ENCODE results near the gene PRPF38A. TPM values are rescaled to one million over a fixed set of nuclear protein-coding genes. Genes with fewer than 3 reads are reported as not detected.
"Not testable (repeated sequence)": the region's sequence is repeated elsewhere in the genome, so short reads cannot be mapped to it uniquely, and the experiment has no call there.

PRPF38A gene
- total and polyA plus RNA-seq, 4 donors, result 13.6 to 37.9 (median 27.6) TPM

- Histone ChIP-seq H3K36me3 (ENCODE audit: control insufficient read depth in 4 of 4, insufficient read depth in 4 of 4, low read length in 4 of 4) (peaks cover 0 to 8% (median 5%) of the 10 kb centered on the region in 4 donors), H3K4me1 (ENCODE audit: control insufficient read depth in 5 of 5, insufficient read depth in 5 of 5, low read length in 5 of 5) (peaks cover 0 to 15% (median 5%) of the 10 kb centered on the region in 5 donors), H3K4me3 (no peak overlapping the region), H3K27me3 (ENCODE audit: control insufficient read depth in 3 of 3, insufficient read depth in 3 of 3, low read length in 2 of 3) (peaks cover 0 to 6% (median 0%) of the 10 kb centered on the region in 3 donors), H3K9ac (ENCODE audit: insufficient read depth in 1 of 2, low read length in 2 of 2) (no peak overlapping the region), H3K27ac (ENCODE audit: low read depth in 1 of 2, low read length in 1 of 2) (no peak overlapping the region), H3K9me3 (ENCODE audit: control insufficient read depth in 4 of 4, insufficient read depth in 3 of 4, low read length in 3 of 4) (no peaks in the 10 kb centered on the region)
- no peak for DNase-seq
- WGBS, 2 donors, result 91 to 96% methylated on average over 5 of the region's 5 CpGs
- TF ChIP-seq CTCF (IDR thresholded peaks at IDR 0.05; ENCODE audit: control extremely low read depth, extremely low read depth), result no peak
- no peak for ATAC-seq (ENCODE audit: insufficient read depth, low FRiP score)
These were observed 37.1 kb upstream of the PRPF38A start for GRCh38 chr1:52367272-52367671.

GRCh38 chr1:52368383-52369172, 35.8 kb upstream of the PRPF38A start:
- Histone ChIP-seq H3K27ac (ENCODE audit: low read depth in 1 of 2, low read length in 1 of 2) (peak overlapping the region in 1 of 2 donors; percentile 44), H3K4me3 (peak overlapping the region; percentile 44), H3K9me3 (ENCODE audit: control insufficient read depth in 4 of 4, insufficient read depth in 3 of 4, low read length in 3 of 4) (no peaks in the 10 kb centered on the region), H3K4me1 (ENCODE audit: control insufficient read depth in 5 of 5, insufficient read depth in 5 of 5, low read length in 5 of 5) (peaks cover 0 to 15% (median 5%) of the 10 kb centered on the region in 5 donors), H3K9ac (ENCODE audit: insufficient read depth in 1 of 2, low read length in 2 of 2) (peak overlapping the region in 1 of 2 donors; percentile 20), H3K27me3 (ENCODE audit: control insufficient read depth in 3 of 3, insufficient read depth in 3 of 3, low read length in 2 of 3) (peaks cover 0 to 6% (median 0%) of the 10 kb centered on the region in 3 donors), H3K36me3 (ENCODE audit: control insufficient read depth in 4 of 4, insufficient read depth in 4 of 4, low read length in 4 of 4) (peaks cover 0 to 4% (median 2%) of the 10 kb centered on the region in 4 donors)
- WGBS, 2 donors, result 8 to 9% methylated on average over 44 to 51 of the region's 51 CpGs
- TF ChIP-seq CTCF (IDR thresholded peaks at IDR 0.05; ENCODE audit: control extremely low read depth, extremely low read depth), result no peak
- no peak for ATAC-seq (ENCODE audit: insufficient read depth, low FRiP score)
- peak; percentile 42 to 64 (median 57) for DNase-seq

GRCh38 chr1:52369851-52370250, 34.6 kb upstream of the PRPF38A start:
- WGBS, 2 donors, result 82 to 87% methylated on average over 1 of the region's 1 CpG
- not testable (repeated sequence) for ATAC-seq (ENCODE audit: insufficient read depth, low FRiP score)

GRCh38 chr1:52385376-52385775, 19.0 kb upstream of the PRPF38A start:
- WGBS, 2 donors, result 97 to 98% methylated on average over 3 of the region's 3 CpGs
- Histone ChIP-seq H3K27ac (ENCODE audit: low read depth in 1 of 2, low read length in 1 of 2) (no peak overlapping the region), H3K4me3 (no peak overlapping the region), H3K9me3 (ENCODE audit: control insufficient read depth in 4 of 4, insufficient read depth in 3 of 4, low read length in 3 of 4) (no peaks in the 10 kb centered on the region), H3K27me3 (ENCODE audit: control insufficient read depth in 3 of 3, insufficient read depth in 3 of 3, low read length in 2 of 3) (no peaks in the 10 kb centered on the region), H3K9ac (ENCODE audit: insufficient read depth in 1 of 2, low read length in 2 of 2) (no peak overlapping the region), H3K4me1 (ENCODE audit: control insufficient read depth in 5 of 5, insufficient read depth in 5 of 5, low read length in 5 of 5) (no peaks in the 10 kb centered on the region), H3K36me3 (ENCODE audit: control insufficient read depth in 4 of 4, insufficient read depth in 4 of 4, low read length in 4 of 4) (peaks cover 0 to 11% (median 4%) of the 10 kb centered on the region in 4 donors)
- ATAC-seq (ENCODE audit: insufficient read depth, low FRiP score) (no peak), DNase-seq (no peak)
- no peak for TF ChIP-seq CTCF (IDR thresholded peaks at IDR 0.05; ENCODE audit: control extremely low read depth, extremely low read depth)

More at GRCh38 chr1:52369851-52370250, 34.6 kb upstream of the PRPF38A start:
- H3K9me3 ChIP-seq (ENCODE audit: control insufficient read depth in 4 of 4, insufficient read depth in 3 of 4, low read length in 3 of 4); H3K27ac ChIP-seq (ENCODE audit: low read depth in 1 of 2, low read length in 1 of 2); H3K9ac ChIP-seq (ENCODE audit: insufficient read depth in 1 of 2, low read length in 2 of 2); H3K36me3 ChIP-seq (ENCODE audit: control insufficient read depth in 4 of 4, insufficient read depth in 4 of 4, low read length in 4 of 4); H3K4me3 ChIP-seq; DNase-seq; H3K27me3 ChIP-seq (ENCODE audit: control insufficient read depth in 3 of 3, insufficient read depth in 3 of 3, low read length in 2 of 3): not testable (repeated sequence)
- H3K4me1 ChIP-seq (ENCODE audit: control insufficient read depth in 5 of 5, insufficient read depth in 5 of 5, low read length in 5 of 5), result peaks cover 0 to 10% (median under 1%) of the 10 kb centered on the region in 5 donors
